ENCODE results near the gene ATXN7L1.
A peak's percentile ranks its signal among the peaks of the same experiment; 100 is the strongest.
"Not testable (repeated sequence)": the region's sequence is repeated elsewhere in the genome, so short reads cannot be mapped to it uniquely, and the experiment has no call there.

Gene ATXN7L1

DNA sequence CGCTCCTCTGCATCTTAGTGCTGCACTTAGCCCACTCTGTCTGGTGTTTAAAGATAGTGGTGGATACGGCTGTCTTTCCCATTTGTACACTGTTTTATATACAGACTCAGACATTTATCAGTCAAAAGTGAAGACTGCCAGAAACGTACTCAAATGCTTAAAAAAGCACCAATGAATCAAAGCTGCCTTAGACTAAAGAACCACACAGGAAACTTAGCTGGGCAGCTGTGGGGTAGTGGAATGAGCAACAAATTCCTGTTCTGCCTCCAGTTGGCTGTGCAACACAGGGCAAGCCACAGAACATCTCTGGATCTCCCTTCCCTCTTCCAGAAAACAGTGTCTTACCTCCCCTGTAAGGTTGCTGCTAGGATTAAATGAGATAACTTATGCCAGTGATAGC, 76.0 kb downstream of the ATXN7L1 start:
- no peak for DNase-seq

DNA sequence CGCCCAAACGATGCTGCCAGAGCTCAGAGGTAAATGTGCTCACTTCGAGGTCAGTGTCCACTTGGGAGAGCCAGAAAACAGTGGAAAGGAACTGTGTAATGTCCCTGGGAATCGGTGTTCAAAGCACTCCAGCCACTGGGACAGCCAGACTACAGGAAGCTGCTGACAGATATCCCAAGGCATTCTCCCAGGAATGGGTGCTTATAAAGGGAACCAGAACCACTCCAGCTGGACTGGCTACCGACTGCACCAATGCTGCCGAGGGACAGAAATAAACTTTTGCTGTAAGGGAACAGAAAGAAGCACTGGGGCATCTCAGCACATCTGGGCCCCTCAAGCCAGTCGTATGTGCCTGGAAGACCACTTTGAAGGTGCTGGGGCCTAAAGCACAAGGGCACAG, 76.7 kb downstream of the ATXN7L1 start:
- no peak for DNase-seq

- DNase-seq: no peak
These were observed 77.4 kb downstream of the ATXN7L1 start for GRCh38 chr7:105799006-105799405.

- no peak for DNase-seq
These were observed 78.7 kb downstream of the ATXN7L1 start for GRCh38 chr7:105797652-105798051.

DNA sequence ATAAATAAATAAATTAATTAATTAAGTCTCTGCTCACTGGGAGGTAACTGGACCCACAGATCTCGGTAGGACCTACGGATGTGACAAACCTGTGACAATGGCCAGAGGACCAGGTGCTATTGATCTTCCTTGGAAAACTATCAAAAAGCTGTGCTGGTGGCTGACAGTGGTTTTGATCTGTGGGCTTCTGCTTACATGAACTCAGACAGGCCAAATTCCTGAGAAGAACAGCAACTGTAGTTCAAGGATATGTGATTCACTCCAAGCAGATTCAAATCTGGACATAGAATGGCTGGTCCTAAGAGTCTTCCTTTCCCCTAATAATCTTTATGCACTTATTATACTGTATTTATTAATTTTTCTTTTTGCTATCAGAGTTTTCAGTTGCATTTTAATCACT, 80.0 kb downstream of the ATXN7L1 start:
- DNase-seq: no peak

- no peak for DNase-seq
These were observed 81.4 kb downstream of the ATXN7L1 start for GRCh38 chr7:105794741-105795729.

DNA sequence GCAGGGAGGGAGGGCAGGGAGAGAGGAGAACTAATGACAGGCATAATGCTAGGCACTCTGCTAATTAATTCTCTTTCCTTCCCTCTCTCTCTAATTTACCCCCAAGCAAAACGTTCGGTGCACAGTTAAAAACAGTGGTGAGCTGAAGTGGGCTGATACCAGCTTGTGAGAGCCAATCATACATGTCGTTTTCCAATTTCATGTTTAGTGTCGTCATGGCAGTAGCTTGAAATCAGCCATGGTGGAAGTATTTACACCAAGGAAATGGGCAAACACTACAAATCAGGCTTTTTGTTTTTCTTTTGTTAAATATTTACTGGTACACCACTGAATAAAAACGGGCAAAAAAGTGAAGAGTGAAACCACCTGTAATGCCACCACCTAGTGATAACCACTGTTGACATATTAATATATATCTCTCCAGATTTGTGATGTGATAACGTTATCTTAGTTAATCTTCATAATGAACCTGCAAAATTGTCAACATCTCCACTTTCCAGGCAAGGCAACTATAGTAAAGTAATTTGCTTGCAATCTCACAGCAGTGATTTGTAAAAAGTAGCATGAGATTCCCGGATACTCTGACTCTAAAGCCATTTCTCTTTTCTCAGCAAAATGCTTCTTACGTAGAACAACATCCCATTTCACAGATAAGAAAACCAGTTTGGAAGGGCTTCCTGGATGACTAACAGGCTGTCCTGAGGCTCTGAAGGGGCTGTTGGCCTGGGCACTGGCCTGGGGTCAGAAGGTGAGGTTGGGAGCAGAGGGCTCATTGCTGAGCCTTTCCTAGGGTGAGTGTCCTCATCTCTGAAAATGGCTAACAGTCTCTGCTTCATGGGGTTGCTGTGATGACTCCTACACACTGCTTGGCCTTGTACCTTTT, 83.7 kb downstream of the ATXN7L1 start:
- no peak for DNase-seq

DNA sequence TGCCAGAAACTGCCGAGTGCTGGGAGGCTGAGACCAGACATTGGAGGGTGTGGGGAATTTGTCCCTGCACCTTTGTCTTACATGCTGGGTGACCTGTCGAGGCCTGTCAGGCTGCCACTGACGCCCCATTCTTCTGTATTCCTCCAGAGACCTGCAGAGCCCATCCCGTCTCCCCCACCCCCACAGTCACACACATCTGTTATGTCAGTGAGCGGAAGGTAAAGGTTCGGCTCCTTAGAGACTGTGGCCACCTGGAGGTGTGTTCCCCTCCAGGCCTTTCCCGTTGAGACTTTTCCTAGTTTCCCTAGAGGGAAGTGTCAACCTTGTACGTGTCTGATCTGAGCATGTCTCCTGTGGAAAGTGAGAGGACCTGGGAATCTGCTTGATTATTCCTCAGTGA, 84.5 kb downstream of the ATXN7L1 start:
- no peak for DNase-seq

DNA sequence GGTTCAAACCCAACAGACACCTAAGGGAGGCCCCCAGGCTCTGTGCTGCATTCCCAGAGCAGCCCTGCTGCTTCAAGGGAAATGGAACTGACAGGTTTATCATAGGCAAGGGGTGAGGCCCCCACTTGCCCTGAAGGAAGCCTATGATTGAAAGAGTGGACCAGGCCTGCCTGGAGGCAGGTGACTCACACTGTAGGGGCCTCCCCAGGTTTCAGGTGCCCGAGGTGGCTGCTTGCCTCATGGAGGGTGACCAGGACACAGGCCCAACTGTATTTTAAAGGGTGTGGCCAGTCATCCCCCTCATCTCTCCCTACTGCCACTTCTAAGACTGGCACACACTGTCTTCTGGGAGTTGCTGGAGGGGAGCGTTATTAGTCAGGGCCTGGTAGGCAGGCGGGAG, 85.4 kb downstream of the ATXN7L1 start:
- no peak for DNase-seq

GRCh38 chr7:105790452-105790851, 85.9 kb downstream of the ATXN7L1 start:
- not testable (repeated sequence) for DNase-seq

DNA sequence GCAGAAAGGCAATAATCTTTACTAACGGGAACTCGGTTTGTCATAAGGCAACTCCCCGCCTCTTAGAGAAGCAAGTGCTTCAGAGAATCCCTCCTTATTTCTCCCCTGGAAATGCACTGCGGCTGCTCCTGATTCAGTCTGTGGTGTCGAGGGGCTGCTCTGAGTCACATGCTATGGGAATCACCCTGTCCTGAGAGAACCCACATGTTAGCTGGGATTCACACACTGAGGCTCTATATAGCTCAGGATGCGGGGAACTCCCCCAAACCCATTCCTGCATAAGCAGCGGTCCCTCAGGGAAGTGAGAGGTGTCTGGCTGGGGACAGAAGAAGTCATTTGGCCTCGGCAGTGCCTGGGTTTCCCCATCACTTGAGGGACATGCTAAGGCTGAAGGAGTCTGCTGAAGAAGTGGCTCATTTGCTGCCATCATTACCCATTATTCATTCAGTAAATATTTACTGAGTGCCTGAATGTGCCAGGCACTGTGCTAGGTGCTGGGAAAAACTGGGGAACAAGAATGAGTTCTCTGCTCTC, 87.5 kb downstream of the ATXN7L1 start:
- no peak for DNase-seq

- DNase-seq: no peak
These were observed 88.0 kb downstream of the ATXN7L1 start for GRCh38 chr7:105788356-105788755.

GRCh38 chr7:105787793-105788192, 88.6 kb downstream of the ATXN7L1 start:
- no peak for DNase-seq

- no peak for DNase-seq
These were observed 89.6 kb downstream of the ATXN7L1 start for GRCh38 chr7:105786520-105787470.

DNA sequence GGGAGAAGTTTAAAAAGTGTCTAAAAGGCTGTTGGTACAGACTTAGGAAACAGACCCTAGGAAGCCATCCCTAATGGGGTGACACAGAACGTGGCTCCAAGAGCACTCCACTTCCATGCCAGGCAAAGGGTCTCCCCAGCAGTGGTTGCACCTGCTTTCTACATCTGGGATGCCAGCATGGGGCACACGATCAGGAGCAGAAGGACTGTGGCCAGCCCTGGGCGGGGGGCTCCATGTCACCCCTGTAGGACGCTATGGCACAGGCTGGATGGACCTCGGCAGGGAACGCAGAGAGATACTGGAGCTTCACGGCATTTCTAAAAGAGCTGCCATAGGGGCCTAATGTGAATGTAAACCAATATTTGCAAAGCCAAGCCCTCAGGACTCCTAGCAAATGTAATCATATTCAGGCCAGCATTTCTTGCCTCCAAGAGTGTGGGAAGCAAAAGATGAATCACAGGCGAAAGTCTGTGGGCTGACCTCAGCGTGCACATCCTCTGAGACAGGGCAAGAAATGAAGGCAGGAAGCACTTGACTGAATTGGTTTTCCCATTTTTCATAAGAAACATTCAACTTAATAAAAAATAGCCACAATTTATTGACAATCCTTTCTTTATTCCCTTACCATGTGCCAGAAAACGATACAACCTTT, 93.9 kb downstream of the ATXN7L1 start:
- peak; percentile 41 for DNase-seq

GRCh38 chr7:105779856-105780780, 96.3 kb downstream of the ATXN7L1 start:
- no peak for DNase-seq

DNA sequence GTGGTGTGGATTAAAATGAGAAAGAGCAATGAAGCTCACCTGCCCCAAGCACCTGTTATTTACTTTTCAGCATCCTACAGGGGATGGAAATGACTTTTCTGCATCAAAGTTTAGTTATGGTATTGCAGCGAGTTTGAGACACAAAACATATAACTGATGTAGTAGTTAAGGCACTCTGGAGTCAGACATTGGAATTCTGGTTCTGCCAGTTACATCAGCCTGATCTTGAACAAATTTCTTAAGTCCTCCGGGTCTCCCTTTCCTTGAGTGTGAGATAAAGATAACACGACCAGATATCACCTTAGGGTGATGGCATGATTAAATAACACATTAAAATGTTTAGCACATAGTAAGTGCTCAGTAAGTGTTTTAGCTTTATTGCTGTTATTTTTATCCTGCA, 97.4 kb downstream of the ATXN7L1 start:
- DNase-seq: no peak

GRCh38 chr7:105776986-105777910, 99.2 kb downstream of the ATXN7L1 start:
- no peak for DNase-seq

DNA sequence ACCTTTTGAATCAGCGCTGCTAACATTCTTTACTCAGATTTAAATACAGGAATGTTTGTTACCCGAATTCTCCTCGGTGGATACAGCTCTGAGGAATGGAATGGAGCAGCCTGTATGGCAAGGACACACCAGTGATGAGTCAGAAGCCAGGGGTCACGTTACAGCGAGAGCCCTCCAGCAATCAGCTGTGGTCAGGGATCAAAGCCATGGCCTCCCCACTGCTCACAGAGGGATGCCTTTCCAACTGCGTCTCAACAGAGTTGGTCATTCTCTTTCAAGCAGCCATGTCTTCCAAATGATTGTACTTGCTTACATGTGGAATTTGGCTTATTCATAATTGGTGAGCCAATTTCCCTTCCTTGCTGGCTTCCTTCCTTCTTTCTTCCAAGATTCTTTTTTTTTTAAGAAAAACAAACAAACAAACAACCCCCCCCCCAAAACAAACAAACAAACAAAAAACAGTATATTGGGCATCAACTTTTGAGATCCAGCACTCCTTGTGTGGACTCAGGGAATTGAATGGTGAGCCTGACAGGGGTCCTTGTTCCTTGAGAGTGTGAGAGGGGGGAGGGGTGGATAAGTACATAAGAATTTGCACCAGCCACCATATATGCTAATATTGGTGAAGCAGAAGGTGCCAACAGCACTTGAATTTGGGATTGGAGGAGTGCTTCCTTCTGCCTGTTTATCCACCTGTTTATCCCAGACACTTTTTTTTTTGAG, 100.2 kb downstream of the ATXN7L1 start:
- DNase-seq: peak; percentile 84

Data from T1000 (cell line).